Breast epithelium (tissue), 3 donors: ENCODE data around the gene NFKBIA.

Experiments
- CTCF ChIP-seq, 3 donors: fragments of 450-650 bp; IDR thresholded peaks; one replicate each; pipeline ENCODE4 v1.5.1; 2016 to 2017; ENCODE audit warnings: antibody characterized with exemption in 3 of 3, mild to moderate bottlenecking in 3 of 3, moderate library complexity in 3 of 3
- POLR2A ChIP-seq: fragments of 450-650 bp; IDR thresholded peaks from one replicate; pipeline ENCODE4 v1.6.1; 2016; ENCODE audit warnings: antibody characterized with exemption, mild to moderate bottlenecking, moderate library complexity
- POLR2AphosphoS5 ChIP-seq, 3 donors: sonication (generic); formaldehyde crosslinking; IDR thresholded peaks; one replicate each; pipeline ENCODE4 v1.6.1; 2017; ENCODE audit warnings: antibody characterized with exemption in 3 of 3

- no peak for TF ChIP-seq CTCF (IDR thresholded peaks at IDR 0.05)
- TF ChIP-seq POLR2A, result no peak
- TF ChIP-seq POLR2AphosphoS5 (IDR thresholded peaks at IDR 0.05), result no peak
Observed at GRCh38 chr14:35380794-35381193, 23.8 kb downstream of the NFKBIA start.
